HS-5 (cell line): Measurements from ENCODE around the gene SHB.

ENCODE experiments used
- DNase-seq: peaks from one replicate; pipeline ENCODE4 v3.0.0-alpha.2; 2012; ENCODE audit warnings: low read depth

SHB gene

GRCh38 chr9:38004809-38005560 is 64.0 kb downstream of the SHB start:
- no peak for DNase-seq

GRCh38 chr9:38003946-38004808 is 64.8 kb downstream of the SHB start:
- no peak for DNase-seq

- DNase-seq, result no peak
These were observed 65.8 kb downstream of the SHB start for GRCh38 chr9:38003230-38003629.

- DNase-seq, result no peak
These were observed 67.6 kb downstream of the SHB start for GRCh38 chr9:38001430-38001829.

GRCh38 chr9:38000735-38001134 is 68.3 kb downstream of the SHB start:
- DNase-seq, result no peak

GRCh38 chr9:38000332-38000731 is 68.7 kb downstream of the SHB start:
- no peak for DNase-seq

GRCh38 chr9:37999588-38000189 is 69.3 kb downstream of the SHB start:
- DNase-seq, result no peak

- DNase-seq, result no peak
These were observed 70.0 kb downstream of the SHB start for GRCh38 chr9:37998881-37999587.

GRCh38 chr9:37997636-37998374 is 71.2 kb downstream of the SHB start:
- no peak for DNase-seq

- DNase-seq, result no peak
These were observed 72.2 kb downstream of the SHB start for GRCh38 chr9:37996819-37997217.

- DNase-seq, result no peak
These were observed 72.8 kb downstream of the SHB start for GRCh38 chr9:37995961-37996818.

- DNase-seq, result no peak
These were observed 73.7 kb downstream of the SHB start for GRCh38 chr9:37995348-37995737.

- peak; percentile 75 for DNase-seq
These were observed 74.2 kb downstream of the SHB start for GRCh38 chr9:37994639-37995347.

GRCh38 chr9:37992924-37993349 is 76.1 kb downstream of the SHB start:
- no peak for DNase-seq

- no peak for DNase-seq
These were observed 78.5 kb downstream of the SHB start for GRCh38 chr9:37990404-37991015.

GRCh38 chr9:37989701-37990100 is 79.3 kb downstream of the SHB start:
- no peak for DNase-seq

GRCh38 chr9:37988602-37989001 is 80.4 kb downstream of the SHB start:
- no peak for DNase-seq

- no peak for DNase-seq
These were observed 81.0 kb downstream of the SHB start for GRCh38 chr9:37988041-37988440.

GRCh38 chr9:37987467-37987981 is 81.5 kb downstream of the SHB start:
- DNase-seq, result no peak
